ENCODE results near the gene PSMA5.

Gene PSMA5

GRCh38 chr1:109388884-109389637 is 37.2 kb downstream of the PSMA5 start:
- Histone ChIP-seq H3K27me3 (ENCODE audit: insufficient read depth, poor library complexity, severe bottlenecking) (no peaks in the 10 kb centered on the region), H3K4me3 (ENCODE audit: severe bottlenecking) (no peak overlapping the region), H3K36me3 (ENCODE audit: low read depth) (no peaks in the 10 kb centered on the region), H3K4me1 (ENCODE audit: insufficient read depth, poor library complexity, severe bottlenecking) (no peaks in the 10 kb centered on the region), H3K27ac (ENCODE audit: poor library complexity, severe bottlenecking) (no peak overlapping the region), H3K9me3 (ENCODE audit: severe bottlenecking) (no peaks in the 10 kb centered on the region)
- DNase-seq (ENCODE audit: low spot score) (no peak), ATAC-seq (ENCODE audit: low read depth) (no peak)
- no peak for TF ChIP-seq CTCF (IDR thresholded peaks at IDR 0.05; ENCODE audit: poor library complexity, severe bottlenecking)

GRCh38 chr1:109388208-109388711 is 38.0 kb downstream of the PSMA5 start:
- TF ChIP-seq CTCF (IDR thresholded peaks at IDR 0.05; ENCODE audit: poor library complexity, severe bottlenecking): no peak
- Histone ChIP-seq H3K27me3 (ENCODE audit: insufficient read depth, poor library complexity, severe bottlenecking) (no peaks in the 10 kb centered on the region), H3K27ac (ENCODE audit: poor library complexity, severe bottlenecking) (no peak overlapping the region), H3K36me3 (ENCODE audit: low read depth) (no peaks in the 10 kb centered on the region), H3K9me3 (ENCODE audit: severe bottlenecking) (no peaks in the 10 kb centered on the region), H3K4me1 (ENCODE audit: insufficient read depth, poor library complexity, severe bottlenecking) (no peaks in the 10 kb centered on the region), H3K4me3 (ENCODE audit: severe bottlenecking) (no peak overlapping the region)
- ATAC-seq (ENCODE audit: low read depth): no peak
- DNase-seq (ENCODE audit: low spot score): no peak

- H3K4me3 ChIP-seq (ENCODE audit: severe bottlenecking): no peak overlapping the region
- no peak for DNase-seq (ENCODE audit: low spot score)
- TF ChIP-seq CTCF (IDR thresholded peaks at IDR 0.05; ENCODE audit: poor library complexity, severe bottlenecking): no peak
- no peak for ATAC-seq (ENCODE audit: low read depth)
- H3K9me3 ChIP-seq (ENCODE audit: severe bottlenecking): no peaks in the 10 kb centered on the region
- H3K27ac ChIP-seq (ENCODE audit: poor library complexity, severe bottlenecking): no peak overlapping the region
- no peaks in the 10 kb centered on the region for H3K27me3 ChIP-seq (ENCODE audit: insufficient read depth, poor library complexity, severe bottlenecking)
- no peaks in the 10 kb centered on the region for H3K4me1 ChIP-seq (ENCODE audit: insufficient read depth, poor library complexity, severe bottlenecking)
- H3K36me3 ChIP-seq (ENCODE audit: low read depth): no peaks in the 10 kb centered on the region
These were observed 40.1 kb downstream of the PSMA5 start for GRCh38 chr1:109386054-109386717.

- no peaks in the 10 kb centered on the region for H3K36me3 ChIP-seq (ENCODE audit: low read depth)
- no peaks in the 10 kb centered on the region for H3K27me3 ChIP-seq (ENCODE audit: insufficient read depth, poor library complexity, severe bottlenecking)
- DNase-seq (ENCODE audit: low spot score) (no peak), ATAC-seq (ENCODE audit: low read depth) (no peak)
- no peak overlapping the region for H3K27ac ChIP-seq (ENCODE audit: poor library complexity, severe bottlenecking)
- TF ChIP-seq CTCF (IDR thresholded peaks at IDR 0.05; ENCODE audit: poor library complexity, severe bottlenecking): no peak
- no peak overlapping the region for H3K4me3 ChIP-seq (ENCODE audit: severe bottlenecking)
- no peaks in the 10 kb centered on the region for H3K4me1 ChIP-seq (ENCODE audit: insufficient read depth, poor library complexity, severe bottlenecking)
- H3K9me3 ChIP-seq (ENCODE audit: severe bottlenecking): no peaks in the 10 kb centered on the region
These were observed 40.8 kb downstream of the PSMA5 start for GRCh38 chr1:109385417-109385816.

- Histone ChIP-seq H3K27me3 (ENCODE audit: insufficient read depth, poor library complexity, severe bottlenecking) (no peaks in the 10 kb centered on the region), H3K27ac (ENCODE audit: poor library complexity, severe bottlenecking) (no peak overlapping the region), H3K4me1 (ENCODE audit: insufficient read depth, poor library complexity, severe bottlenecking) (no peaks in the 10 kb centered on the region), H3K4me3 (ENCODE audit: severe bottlenecking) (no peak overlapping the region), H3K36me3 (ENCODE audit: low read depth) (no peaks in the 10 kb centered on the region), H3K9me3 (ENCODE audit: severe bottlenecking) (no peaks in the 10 kb centered on the region)
- no peak for TF ChIP-seq CTCF (IDR thresholded peaks at IDR 0.05; ENCODE audit: poor library complexity, severe bottlenecking)
- ATAC-seq (ENCODE audit: low read depth) (no peak), DNase-seq (ENCODE audit: low spot score) (no peak)
These were observed 42.4 kb downstream of the PSMA5 start for GRCh38 chr1:109383854-109384253.

Data from RWPE2 (cell line).